GM12864 (cell line): ENCODE results near the gene C11orf86.

Source experiments
- DNase-seq: peaks from one replicate; pipeline ENCODE4 v3.0.0-alpha.2; 2011; ENCODE audit warnings: low read depth
- H3K4me3 ChIP-seq: 2 replicates; pipeline ENCODE4 v1.5.1; 2011; ENCODE audit warnings: mild to moderate bottlenecking, low read depth, low read length, control low read depth
- TF ChIP-seq, protein P1 (sequence below): IDR thresholded peaks from 2 replicates; pipeline ENCODE4 v1.5.1; 2011; ENCODE audit warnings: low read depth, mild to moderate bottlenecking, moderate library complexity, low read length, control low read depth, inconsistent platforms; ENCODE audit errors: missing control alignments

The C11orf86 gene, protein sequence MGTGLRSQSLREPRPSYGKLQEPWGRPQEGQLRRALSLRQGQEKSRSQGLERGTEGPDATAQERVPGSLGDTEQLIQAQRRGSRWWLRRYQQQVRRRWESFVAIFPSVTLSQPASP

DNA sequence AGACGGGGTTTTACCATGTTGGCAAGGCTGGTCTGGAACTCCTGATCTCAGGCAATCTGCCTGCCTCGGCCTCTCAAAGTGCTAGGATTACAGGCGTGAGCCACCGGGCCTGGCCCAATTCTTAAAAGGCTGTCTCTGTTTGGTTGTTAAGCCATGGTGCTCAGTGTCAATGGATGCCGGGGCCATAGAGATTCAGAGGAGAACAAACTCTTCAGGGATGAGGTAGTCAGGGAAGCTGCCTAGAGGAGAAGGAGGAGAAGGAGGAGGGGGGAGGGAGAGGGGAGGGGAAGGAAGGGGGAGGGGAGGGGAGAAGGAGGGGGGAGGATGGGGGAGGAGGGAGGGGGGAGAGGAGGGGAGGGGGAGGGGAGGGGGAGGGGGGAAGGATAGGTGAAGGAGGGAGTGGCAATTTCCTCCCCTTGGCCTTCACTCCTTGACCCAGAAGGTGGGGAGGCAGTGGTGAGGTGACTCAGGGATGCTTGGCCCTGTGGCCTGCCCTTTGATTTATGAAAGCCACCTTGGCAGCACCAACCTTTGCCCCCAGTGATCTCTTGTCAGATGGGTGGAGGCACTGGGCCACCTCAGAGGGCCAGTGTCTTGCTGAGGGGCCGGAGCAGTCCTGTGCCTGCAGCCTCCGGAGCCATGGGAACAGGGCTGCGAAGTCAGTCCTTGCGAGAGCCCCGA, at the start of gene C11orf86:
C11orf86 (plus strand) TSS at position 581 of the 681 bp plus-strand sequence; CDS start at position 640, 59 bp downstream.
- H3K4me3 ChIP-seq = no peak within 1 kb of the TSS
- no peak for DNase-seq
- TF ChIP-seq, protein P1, sequence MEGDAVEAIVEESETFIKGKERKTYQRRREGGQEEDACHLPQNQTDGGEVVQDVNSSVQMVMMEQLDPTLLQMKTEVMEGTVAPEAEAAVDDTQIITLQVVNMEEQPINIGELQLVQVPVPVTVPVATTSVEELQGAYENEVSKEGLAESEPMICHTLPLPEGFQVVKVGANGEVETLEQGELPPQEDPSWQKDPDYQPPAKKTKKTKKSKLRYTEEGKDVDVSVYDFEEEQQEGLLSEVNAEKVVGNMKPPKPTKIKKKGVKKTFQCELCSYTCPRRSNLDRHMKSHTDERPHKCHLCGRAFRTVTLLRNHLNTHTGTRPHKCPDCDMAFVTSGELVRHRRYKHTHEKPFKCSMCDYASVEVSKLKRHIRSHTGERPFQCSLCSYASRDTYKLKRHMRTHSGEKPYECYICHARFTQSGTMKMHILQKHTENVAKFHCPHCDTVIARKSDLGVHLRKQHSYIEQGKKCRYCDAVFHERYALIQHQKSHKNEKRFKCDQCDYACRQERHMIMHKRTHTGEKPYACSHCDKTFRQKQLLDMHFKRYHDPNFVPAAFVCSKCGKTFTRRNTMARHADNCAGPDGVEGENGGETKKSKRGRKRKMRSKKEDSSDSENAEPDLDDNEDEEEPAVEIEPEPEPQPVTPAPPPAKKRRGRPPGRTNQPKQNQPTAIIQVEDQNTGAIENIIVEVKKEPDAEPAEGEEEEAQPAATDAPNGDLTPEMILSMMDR = no peak

DNA sequence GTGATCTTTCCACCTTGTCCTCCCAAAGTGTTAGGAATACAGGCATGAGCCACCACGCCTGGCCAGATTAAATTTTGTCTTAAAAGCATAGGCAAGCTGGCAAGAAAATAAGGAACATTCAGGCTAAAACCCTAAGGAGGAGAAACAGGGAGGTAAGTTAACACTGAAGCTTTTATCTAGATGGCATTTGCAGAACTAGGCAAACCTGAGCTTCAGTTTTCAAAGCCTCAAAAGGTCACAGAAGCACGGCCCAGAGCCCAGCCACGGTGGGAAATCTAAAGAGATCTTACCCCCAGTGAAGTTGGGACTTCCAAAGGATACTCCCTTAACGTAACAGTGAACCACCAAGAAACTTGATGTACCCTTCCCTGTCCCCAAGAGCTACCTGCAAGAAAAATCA, 45.4 kb upstream of the C11orf86 start:
- H3K4me3 ChIP-seq = no peak overlapping the region
- no peak for DNase-seq
- TF ChIP-seq, protein P1 = no peak

DNA sequence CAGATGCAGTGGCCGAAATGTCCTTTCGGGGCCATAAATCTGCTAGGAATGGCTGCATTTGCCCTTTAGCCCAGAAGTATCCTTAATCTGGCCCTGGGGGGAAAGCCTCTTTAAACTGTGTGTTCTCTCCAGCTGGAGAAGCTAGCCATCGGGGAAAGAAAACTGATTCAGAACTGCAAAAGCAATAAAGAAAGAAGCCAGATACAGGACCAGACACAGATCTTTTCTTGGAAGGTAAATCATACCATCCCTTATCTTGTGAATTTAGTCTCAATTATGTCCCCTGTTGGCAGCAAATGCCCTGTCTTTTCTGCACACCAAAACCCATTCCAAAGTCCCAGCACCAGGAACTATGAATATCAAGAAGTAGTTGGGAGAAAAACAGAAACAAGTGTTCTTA, 42.6 kb upstream of the C11orf86 start:
- TF ChIP-seq, protein P1 = no peak

DNA sequence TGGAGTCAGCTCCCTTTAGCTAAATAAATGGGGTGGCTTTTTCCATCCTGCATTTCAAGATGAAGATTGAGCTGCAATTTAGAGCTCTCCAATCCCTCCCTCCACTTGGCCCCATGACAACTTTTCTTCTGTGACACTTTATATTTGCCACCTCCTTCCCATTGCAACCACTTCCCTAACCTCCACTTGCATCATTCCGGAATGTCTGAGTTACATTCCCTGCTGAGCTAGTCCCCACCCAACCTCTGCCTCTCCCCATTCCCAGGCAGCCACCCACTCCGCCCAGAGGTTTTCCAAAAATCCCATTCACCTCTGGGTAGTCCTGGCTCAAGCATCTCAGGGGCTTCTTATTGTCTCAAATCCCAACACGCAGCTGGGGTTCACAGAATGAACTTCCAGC, 41.6 kb upstream of the C11orf86 start:
- TF ChIP-seq, protein P1 = no peak
- DNase-seq = no peak
- H3K4me3 ChIP-seq = no peak overlapping the region

More for the DNA sequence above, 42.6 kb upstream of the C11orf86 start:
- no peak overlapping the region for H3K4me3 ChIP-seq
- no peak for DNase-seq

DNA sequence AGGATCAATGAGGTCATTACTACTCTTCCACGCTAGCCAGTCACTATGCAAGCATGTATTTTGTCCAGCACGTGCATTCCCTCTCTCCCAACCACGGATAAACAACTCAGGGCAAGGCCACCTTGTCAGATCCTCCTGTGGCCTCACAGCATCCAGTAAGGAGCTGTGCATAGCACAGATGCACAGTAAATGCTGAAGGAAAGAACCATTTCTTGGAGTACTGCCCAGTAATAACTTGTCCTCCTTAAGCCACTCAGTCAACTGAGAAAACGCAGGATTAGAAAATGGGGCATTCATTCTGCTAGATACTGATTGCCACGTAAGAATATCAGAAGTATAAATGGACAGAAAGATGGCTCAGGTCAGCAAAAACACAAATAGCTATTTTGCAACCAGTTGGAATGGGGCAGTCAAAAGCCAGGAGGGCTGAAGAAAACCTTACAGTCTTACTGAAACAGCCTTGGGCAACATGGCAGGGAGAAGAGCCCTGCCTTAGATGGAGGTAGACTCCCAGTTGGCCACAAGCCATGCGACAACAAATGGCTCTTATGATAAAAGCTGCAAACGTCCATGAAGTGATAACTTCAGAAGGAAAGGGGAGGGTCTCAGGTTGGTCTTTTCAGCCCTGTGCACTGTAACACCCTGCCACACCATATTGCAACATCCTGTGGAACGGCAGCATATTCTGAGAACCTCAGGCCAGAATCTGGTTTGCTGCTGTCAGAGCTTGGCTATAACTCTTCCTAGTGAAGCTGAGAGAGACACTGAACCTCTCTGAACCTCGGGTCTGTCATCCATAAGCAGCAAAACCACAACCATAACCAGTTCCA, 39.9 kb upstream of the C11orf86 start:
- no peak for DNase-seq
- no peak overlapping the region for H3K4me3 ChIP-seq
- TF ChIP-seq, protein P1 = no peak

DNA sequence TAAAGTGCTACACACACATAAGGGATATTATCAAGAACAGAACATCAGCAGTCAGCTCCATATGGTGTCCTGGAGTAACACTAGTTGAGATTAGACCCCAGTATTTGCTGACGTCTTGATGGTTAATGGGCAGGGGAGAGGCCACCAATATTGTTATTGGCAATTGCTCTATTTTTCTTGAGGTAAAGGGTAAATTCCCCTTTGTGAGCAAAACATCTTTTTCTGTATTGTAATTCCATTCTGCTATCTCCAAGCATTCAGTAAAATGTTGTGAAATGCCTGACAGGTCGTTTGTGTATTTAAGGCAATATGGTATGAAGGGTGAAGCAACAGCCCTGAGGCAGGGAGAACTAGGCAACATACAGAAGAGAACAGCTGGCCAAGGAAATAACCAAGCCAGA, 38.8 kb upstream of the C11orf86 start:
- H3K4me3 ChIP-seq = no peak overlapping the region
- TF ChIP-seq, protein P1 = no peak
- no peak for DNase-seq
